Measurements from ENCODE around the gene FSTL1.
"Not testable (repeated sequence)": the region's sequence is repeated elsewhere in the genome, so short reads cannot be mapped to it uniquely, and the experiment has no call there.

The FSTL1 gene

DNA sequence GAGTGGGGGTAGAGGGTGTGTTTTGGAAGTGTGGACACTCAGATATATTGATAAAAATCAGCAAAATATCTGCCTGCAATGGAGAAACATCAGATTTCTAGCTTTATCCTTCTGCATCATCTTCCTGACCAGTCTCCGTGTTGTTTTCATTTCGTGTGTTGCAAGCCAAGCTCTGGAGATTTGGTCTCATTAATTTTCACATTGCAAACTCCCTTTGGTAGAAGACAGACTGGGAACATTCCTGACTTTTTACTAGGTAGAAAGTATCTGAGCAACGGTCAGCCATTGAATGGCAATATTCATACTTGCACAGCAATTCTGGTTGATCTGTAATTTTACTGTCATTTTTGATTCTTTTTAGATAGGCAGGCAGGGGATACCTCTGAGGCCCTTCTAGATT is 30.4 kb downstream of the FSTL1 start:
- FAIRE-seq (no peak), DNase-seq (ENCODE audit: insufficient read length, low spot score) (no peak)

DNA sequence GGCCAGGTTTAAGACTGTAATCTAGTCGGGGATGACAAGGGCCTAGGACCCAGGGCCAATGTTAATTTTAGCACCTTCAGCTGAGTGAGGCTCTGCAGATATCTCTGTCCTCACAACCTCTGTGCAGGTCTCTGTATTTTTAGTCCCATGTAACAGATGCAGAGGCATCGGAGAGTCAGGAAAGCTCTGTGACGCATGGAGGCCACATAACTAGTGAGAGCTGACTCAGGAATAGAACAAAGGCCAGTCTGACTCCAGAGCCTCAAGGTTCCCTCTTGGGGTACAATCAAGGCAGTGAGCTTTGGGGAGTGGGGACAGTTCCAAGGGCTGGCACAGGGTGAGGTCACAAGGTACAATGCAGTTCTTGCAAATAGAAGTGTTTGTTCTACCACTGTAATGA is 31.0 kb downstream of the FSTL1 start:
- FAIRE-seq (no peak), DNase-seq (ENCODE audit: insufficient read length, low spot score) (no peak)

DNA sequence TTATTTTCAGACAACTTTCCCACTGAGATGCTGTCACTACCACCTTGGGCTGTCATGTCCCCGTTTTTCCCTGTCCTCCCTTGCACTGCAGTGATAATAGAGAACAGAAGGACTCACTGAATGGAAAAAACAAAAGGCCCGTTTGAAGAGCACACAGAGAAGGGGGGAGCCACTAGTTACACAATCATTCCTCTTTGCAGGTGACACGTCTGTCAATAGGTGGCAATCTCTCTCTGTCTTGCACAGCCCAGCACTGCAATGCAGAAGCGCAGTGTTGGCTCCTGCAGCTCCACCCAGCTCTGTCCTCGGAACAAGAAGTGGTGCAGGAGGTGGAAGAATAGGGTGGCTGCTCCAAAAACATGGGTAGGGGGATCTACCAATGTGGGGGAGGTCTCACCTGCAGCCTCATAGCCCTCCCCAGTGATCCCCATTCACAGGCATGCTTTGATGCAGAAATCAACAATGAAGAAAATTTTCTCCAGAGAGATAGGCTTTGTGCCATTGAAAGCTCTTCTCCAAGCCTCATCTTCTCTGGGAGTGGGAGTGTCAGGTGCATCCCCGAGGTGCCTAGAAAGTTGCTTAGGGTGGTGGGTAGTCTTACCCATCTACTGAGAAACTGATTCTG is 31.8 kb downstream of the FSTL1 start:
- no peak for FAIRE-seq

DNA sequence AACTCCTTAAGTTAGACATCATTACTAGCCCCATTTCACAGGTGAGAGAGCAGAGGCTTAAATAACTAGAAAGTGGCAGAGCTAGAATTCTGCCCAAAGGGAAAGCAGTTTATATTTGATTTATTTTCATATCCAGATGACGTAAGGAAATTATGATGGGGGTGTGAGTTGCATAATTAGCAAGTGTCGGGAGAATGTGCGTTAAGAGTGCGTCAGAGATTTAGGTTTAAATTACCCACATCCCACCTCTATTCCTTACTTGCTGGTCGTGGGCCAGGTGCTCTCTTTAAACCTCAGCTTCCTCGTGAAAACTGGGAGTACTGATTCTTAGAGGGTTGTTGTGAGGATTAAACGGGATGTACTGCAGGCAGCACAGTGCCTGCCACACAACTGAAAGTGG is 32.3 kb downstream of the FSTL1 start:
- DNase-seq (ENCODE audit: insufficient read length, low spot score) (no peak), FAIRE-seq (no peak)

More for the DNA sequence above, 31.8 kb downstream of the FSTL1 start:
- peak; percentile 39 for DNase-seq (ENCODE audit: insufficient read length, low spot score)

- FAIRE-seq (peak; percentile 57), DNase-seq (ENCODE audit: insufficient read length, low spot score) (peak; percentile 95)
Measured at GRCh38 chr3:120417272-120417911, 33.4 kb downstream of the FSTL1 start.

DNA sequence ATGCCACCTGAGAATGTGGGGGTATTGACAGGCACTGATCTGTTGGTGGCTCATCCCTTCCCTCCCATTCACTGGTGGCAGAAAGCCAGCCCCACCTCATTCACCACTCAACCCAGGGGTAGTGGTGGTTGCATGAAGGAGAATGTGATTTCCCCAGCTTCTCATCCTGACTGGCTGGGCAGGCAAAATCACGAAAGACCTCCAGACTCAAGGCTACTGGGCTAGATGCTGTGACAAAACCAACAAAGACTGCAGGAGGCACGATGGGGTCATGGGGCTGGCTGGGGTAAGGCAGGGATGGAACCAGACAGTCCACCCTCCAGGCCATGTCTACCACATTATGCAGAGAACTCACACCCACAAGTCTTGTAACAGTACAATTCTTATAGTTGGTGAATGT is 33.9 kb downstream of the FSTL1 start:
- DNase-seq (ENCODE audit: insufficient read length, low spot score) (no peak), FAIRE-seq (no peak)

GRCh38 chr3:120415756-120416155 is 35.0 kb downstream of the FSTL1 start:
- DNase-seq (ENCODE audit: insufficient read length, low spot score) (no peak), FAIRE-seq (no peak)

DNA sequence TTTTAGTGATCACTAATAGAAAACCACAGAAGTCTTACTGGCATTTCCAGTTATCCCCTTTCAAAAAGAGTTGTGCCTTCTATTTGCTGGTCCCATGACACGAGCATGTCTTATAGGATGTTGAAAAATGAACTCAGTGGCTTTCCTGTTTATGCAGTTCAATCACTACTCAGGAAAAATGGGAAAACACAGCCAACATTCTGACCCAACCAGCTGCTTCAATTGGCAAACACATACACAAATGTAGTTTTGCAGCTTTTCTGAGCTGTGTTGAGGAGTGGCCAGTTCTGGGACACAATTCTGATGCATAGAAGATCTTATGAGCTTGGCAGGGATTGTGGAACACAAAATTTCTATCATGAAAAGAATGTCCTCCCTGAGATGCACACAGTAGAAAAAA is 40.3 kb downstream of the FSTL1 start:
- no peak for DNase-seq (ENCODE audit: insufficient read length, low spot score)
- FAIRE-seq, result no peak

DNA sequence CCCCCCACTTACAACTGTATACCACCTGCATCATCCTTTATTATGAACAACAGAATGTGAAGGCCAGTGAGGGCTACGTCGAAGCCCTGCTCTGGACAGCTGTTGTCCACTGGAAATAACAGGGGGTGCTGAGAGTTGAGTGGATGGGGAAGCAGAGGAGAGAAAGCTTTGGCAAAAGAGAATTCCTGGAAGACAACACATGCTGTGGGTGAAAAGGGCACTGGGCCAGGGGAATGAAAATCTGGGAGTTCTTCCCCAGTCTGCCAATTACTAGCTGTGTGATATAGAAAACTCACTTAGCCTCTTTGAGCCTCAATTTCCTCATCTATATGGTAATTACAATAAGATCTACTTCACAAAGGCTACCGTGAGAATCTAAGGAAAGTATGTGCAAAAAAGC is 40.7 kb downstream of the FSTL1 start:
- no peak for FAIRE-seq

DNA sequence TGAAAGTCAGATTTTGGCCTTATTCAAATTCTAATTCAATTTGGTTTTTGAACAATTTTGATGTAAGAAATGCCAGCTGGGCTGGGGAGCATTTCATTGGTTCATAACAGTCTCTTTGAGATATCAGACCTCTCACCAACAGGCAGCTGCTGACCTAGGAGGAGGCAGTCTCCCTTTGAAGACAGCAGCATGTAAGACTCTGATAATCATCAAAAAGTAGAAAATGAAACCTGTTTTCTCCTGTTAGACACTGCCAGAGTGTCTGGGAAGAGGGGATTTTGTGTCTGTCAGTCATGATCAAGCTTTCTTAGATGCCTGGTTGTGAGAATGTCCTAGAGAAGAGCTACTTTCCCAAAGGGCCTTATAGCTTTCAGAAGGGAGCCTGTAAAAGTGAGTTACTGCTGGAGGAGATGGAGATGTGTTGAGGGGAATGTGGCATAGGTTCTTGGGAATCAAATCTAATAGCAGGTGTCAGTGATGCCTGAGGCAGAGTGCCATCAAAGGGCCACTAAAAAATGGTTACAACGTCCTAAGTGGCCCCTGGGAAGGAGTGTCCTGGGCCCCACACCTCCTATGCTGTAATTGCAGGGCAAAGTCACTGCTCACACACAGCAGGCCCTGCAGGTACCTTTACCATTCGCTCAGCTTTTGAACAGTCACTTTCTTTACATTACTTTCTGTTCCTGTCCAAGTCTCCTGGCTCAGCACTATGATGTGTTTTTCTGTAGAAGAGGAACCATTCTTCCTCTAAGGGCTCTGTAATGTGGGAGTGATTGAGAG is 43.1 kb downstream of the FSTL1 start:
- no peak for DNase-seq (ENCODE audit: insufficient read length, low spot score)
- no peak for FAIRE-seq

More for the DNA sequence above, 40.7 kb downstream of the FSTL1 start:
- no peak for DNase-seq (ENCODE audit: insufficient read length, low spot score)

DNA sequence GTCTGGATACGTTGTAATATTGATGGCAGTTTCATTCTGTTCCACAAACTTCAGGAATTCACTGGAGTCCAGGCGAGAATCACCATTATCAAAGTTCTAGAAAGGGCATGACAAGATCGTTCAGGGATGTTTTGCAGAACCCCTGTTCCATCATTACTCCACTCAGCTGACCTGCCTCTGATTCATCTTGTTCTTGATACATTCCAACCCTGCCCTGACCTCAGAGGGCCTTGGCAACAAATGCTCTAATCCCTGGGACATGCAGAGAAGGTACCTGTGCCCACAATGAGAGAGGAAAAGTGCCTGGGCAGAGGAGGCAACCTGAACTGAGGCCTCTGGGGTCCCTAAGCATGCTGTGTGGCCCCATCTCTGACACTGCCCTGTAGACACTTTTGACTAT is 45.9 kb downstream of the FSTL1 start:
- FAIRE-seq (peak; percentile 36), DNase-seq (ENCODE audit: insufficient read length, low spot score) (no peak)

- FAIRE-seq, result no peak
- DNase-seq (ENCODE audit: insufficient read length, low spot score), result no peak
Measured at GRCh38 chr3:120402257-120402656, 48.5 kb downstream of the FSTL1 start.

DNA sequence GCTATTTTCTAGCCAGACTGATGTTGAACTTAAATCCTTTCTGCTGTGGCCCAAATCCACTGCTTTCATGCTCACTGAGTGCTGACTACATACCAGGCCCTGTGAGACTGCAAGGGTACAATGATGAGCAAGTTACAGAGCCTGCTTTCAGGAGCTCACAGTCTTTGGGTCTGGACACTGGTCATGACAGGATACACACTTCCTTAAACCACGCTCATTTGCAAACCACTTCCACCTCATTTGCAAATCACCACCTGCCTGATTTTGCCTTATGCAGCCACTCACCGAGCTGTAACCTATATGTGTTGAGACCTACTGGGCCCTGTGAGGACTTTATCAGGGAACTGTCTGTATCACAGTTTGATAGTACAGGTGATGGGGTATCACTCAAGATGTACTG is 51.4 kb downstream of the FSTL1 start:
- FAIRE-seq (no peak), DNase-seq (ENCODE audit: insufficient read length, low spot score) (no peak)

DNA sequence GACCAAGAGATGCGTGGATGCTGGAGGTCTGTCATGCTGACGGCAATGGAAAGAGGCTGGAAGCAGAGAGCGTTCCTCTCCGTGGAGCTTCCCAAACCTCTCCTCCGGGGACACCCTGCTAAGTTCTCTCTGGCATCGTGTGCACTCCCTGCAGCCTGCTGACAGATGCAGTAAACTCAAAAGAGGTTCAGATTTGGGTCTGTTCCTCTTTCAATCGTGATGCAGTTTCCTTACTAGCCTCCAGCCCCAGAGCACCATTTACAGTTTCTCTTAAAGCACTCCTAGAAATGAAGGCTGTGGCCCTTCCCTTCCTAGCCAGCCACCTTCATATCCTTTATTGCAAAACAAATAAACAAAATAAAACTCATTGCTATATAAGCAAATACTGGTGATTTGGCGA is 54.3 kb downstream of the FSTL1 start:
- no peak for DNase-seq (ENCODE audit: insufficient read length, low spot score)
- no peak for FAIRE-seq

DNA sequence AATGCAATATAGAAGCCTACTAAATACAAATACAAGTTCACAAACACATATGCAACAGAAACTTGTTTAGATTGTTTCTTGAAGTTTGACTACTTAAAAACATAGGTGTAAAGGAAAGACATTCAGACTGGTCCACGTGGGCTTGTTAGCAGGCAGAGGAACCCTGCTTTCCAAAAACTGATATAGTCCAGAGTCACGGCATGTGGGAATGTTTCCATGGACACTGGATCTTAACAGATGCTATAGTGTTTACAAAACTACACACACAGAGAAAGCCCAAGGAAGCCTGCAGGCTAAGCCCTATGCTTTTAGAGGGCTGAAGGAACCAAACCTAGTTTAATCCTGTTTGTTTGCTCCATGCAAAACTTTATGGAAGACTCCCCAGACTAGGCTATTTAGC is 56.4 kb downstream of the FSTL1 start:
- FAIRE-seq (no peak), DNase-seq (ENCODE audit: insufficient read length, low spot score) (no peak)

DNA sequence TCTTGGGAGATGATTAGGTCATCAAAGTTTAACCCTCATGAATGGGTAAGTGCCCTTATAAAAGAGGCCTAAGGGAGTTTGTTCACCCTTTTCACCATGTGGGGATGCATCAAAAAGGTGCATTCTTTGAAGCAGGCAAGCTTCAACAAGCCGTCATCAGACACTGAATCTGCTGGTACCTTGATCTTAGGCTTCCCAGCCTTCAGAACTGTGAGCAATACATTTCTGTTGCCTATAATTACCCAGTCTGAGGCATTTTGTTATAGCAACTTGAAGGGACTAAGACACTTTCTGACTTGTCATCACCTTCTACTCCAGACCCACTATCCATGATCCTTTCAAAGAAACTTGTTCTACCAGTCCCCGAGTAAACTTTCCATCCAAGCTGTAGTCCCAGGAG is 57.0 kb downstream of the FSTL1 start:
- FAIRE-seq (no peak), DNase-seq (ENCODE audit: insufficient read length, low spot score) (no peak)

- FAIRE-seq, result no peak
- DNase-seq (ENCODE audit: insufficient read length, low spot score), result no peak
Measured at GRCh38 chr3:120393243-120393642, 57.5 kb downstream of the FSTL1 start.

DNA sequence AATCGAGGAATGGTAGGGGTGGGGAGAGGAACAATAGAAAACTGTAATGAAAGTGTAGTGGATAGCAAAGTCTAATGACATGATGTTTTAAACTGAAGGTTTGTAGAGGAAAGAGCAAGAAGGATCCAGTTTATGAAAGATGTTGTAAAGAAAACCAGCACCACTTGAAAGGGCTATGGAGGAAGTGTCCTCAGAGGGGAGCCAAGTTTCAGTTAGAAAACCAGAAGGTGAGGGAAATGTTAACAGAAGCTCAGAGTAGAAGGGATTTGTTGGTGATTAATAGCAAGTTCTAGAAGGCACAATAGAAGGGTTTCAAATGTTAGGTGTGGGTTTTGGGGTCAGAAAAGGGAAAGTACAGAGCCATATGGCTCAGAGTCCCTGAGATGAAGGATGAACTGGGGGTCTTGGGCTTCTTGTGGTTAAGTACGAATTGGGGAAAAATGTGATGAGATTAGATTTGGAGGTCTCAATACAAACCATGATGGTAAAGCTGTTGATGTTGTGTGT is 67.8 kb downstream of the FSTL1 start:
- FAIRE-seq (no peak), DNase-seq (ENCODE audit: insufficient read length, low spot score) (no peak)

- no peak for FAIRE-seq
Measured at GRCh38 chr3:120381503-120381902, 69.3 kb downstream of the FSTL1 start.

GRCh38 chr3:120377948-120378347 is 72.8 kb downstream of the FSTL1 start:
- FAIRE-seq; DNase-seq (ENCODE audit: insufficient read length, low spot score): not testable (repeated sequence)

More at GRCh38 chr3:120381503-120381902, 69.3 kb downstream of the FSTL1 start:
- DNase-seq (ENCODE audit: insufficient read length, low spot score), result no peak

- DNase-seq (ENCODE audit: insufficient read length, low spot score), result no peak
- no peak for FAIRE-seq
Measured at GRCh38 chr3:120370463-120370862, 80.3 kb downstream of the FSTL1 start.

DNA sequence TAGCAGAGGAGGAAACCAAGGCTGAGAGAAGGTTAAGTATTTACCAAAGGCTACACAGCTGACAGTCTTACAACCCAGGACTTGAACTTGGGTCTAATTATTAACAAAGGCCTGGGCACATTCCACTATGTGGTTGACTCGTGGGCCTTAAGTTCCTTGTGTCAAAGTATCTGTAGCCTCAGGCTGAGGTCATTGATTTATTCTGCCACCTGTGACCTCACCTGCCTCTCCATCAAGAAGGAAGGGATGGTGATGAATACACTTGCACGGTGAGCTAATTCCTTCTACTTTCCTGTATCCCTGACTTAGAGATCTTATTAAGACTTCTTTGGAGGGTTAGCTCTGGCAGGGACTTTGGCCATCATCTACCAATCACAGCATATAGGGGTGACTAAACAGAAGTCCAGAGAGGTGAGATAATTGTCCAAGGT is 81.7 kb downstream of the FSTL1 start:
- FAIRE-seq, result no peak
- DNase-seq (ENCODE audit: insufficient read length, low spot score), result no peak
